Spinal cord (tissue), 10 donors: ENCODE measurements around the gene TLL2. TPM values are rescaled to one million over a fixed set of nuclear protein-coding genes. Genes with fewer than 3 reads are reported as not detected.

Experiments
- DNase-seq, 6 donors: peaks; one replicate each; pipeline versions ENCODE4 v3.0.0 to v3.0.0-alpha.2; 2013 to 2015; ENCODE audit warnings: low spot score in 6 of 6, low read depth in 4 of 6
- H3K27ac ChIP-seq: one replicate; pipeline ENCODE4 v1.5.1; 2013; ENCODE audit warnings: low read depth, low read length, control low read depth
- H3K27me3 ChIP-seq: one replicate; pipeline ENCODE4 v1.6.1; 2013; ENCODE audit warnings: low read length; ENCODE audit not compliant: control insufficient read depth, insufficient read depth
- H3K36me3 ChIP-seq: one replicate; pipeline ENCODE4 v1.6.1; 2013; ENCODE audit warnings: low read length; ENCODE audit not compliant: control insufficient read depth, insufficient read depth
- H3K4me1 ChIP-seq: one replicate; pipeline ENCODE4 v1.6.1; 2013; ENCODE audit warnings: low read length; ENCODE audit not compliant: control insufficient read depth, insufficient read depth
- H3K4me3 ChIP-seq: one replicate; pipeline ENCODE4 v1.5.1; 2013; ENCODE audit warnings: low read depth, low read length, control low read depth
- H3K9me3 ChIP-seq: one replicate; pipeline ENCODE4 v1.6.1; 2013; ENCODE audit warnings: low read length; ENCODE audit not compliant: control insufficient read depth, insufficient read depth
- WGBS: methylation state at CpG from one replicate; pipeline ENCODE4 v1.1.5; 2013; ENCODE audit warnings: missing lambda C conversion rate; ENCODE audit not compliant: insufficient coverage; 5-methylcytosine and 5-hydroxymethylcytosine counted together
- polyA plus RNA-seq, 2 donors: library from polyadenylated mRNA; unstranded; fragments of 120-200 nt; gene quantifications; one replicate each; pipeline ENCODE4 v1.2.1, GENCODE V29; 2013; ENCODE audit not compliant: insufficient read length in 2 of 2
- total RNA-seq, 2 donors: library from RNA; depleted of rRNA in 1 of 2; stranded (reverse); fragments of 120-200 nt in 1 of 2; fragments of >200 nt in 1 of 2; gene quantifications; one replicate each; pipeline versions ENCODE4 v1.2.3 to v1.2.4, GENCODE V29; 2013 to 2014
- donor health status: healthy.

TLL2 gene
- total and polyA plus RNA-seq, 4 donors, result 2.0 to 6.1 (median 4.4) TPM

- Histone ChIP-seq H3K27me3 (no peaks in the 10 kb centered on the region), H3K27ac (no peak overlapping the region)
Measured at GRCh38 chr10:96440361-96441292, 73.1 kb downstream of the TLL2 start.

GRCh38 chr10:96439725-96440124 is 74.0 kb downstream of the TLL2 start:
- H3K27me3 ChIP-seq, result no peaks in the 10 kb centered on the region
- WGBS, result 85% methylated on average over 1 of the region's 2 CpGs
- no peaks in the 10 kb centered on the region for H3K36me3 ChIP-seq
- no peak for DNase-seq
- H3K4me3 ChIP-seq, result no peak overlapping the region
- H3K4me1 ChIP-seq, result peaks cover 10% of the 10 kb centered on the region
- H3K9me3 ChIP-seq, result no peaks in the 10 kb centered on the region
- H3K27ac ChIP-seq, result no peak overlapping the region

More at GRCh38 chr10:96440361-96441292, 73.1 kb downstream of the TLL2 start:
- WGBS, result 55% methylated on average over 4 of the region's 10 CpGs
- peak in 2 of 6 donors; percentile 64 to 80 for DNase-seq
- Histone ChIP-seq H3K36me3 (no peaks in the 10 kb centered on the region), H3K9me3 (no peaks in the 10 kb centered on the region), H3K4me1 (peaks cover 13% of the 10 kb centered on the region), H3K4me3 (no peak overlapping the region)

GRCh38 chr10:96436035-96436434 is 77.7 kb downstream of the TLL2 start:
- DNase-seq, result no peak
- Histone ChIP-seq H3K27ac (no peak overlapping the region), H3K4me1 (no peaks in the 10 kb centered on the region), H3K9me3 (no peaks in the 10 kb centered on the region), H3K4me3 (no peak overlapping the region), H3K36me3 (no peaks in the 10 kb centered on the region), H3K27me3 (no peaks in the 10 kb centered on the region)

- no peak overlapping the region for H3K4me3 ChIP-seq
- no peak for DNase-seq
- H3K27ac ChIP-seq, result no peak overlapping the region
- WGBS, result 89% methylated on average over 5 of the region's 15 CpGs
- no peaks in the 10 kb centered on the region for H3K4me1 ChIP-seq
- H3K9me3 ChIP-seq, result no peaks in the 10 kb centered on the region
- H3K27me3 ChIP-seq, result no peaks in the 10 kb centered on the region
- no peaks in the 10 kb centered on the region for H3K36me3 ChIP-seq
Measured at GRCh38 chr10:96431211-96431970, 82.3 kb downstream of the TLL2 start.

- WGBS, result no CpG with 5 or more reads among the region's 2 CpGs
- Histone ChIP-seq H3K36me3 (no peaks in the 10 kb centered on the region), H3K27me3 (no peaks in the 10 kb centered on the region), H3K4me3 (no peak overlapping the region), H3K27ac (no peak overlapping the region), H3K4me1 (peaks cover 3% of the 10 kb centered on the region), H3K9me3 (no peaks in the 10 kb centered on the region)
- DNase-seq, result no peak
Measured at GRCh38 chr10:96427291-96427690, 86.4 kb downstream of the TLL2 start.

- Histone ChIP-seq H3K4me1 (peaks cover 7% of the 10 kb centered on the region), H3K27me3 (no peaks in the 10 kb centered on the region), H3K9me3 (no peaks in the 10 kb centered on the region), H3K27ac (no peak overlapping the region), H3K36me3 (no peaks in the 10 kb centered on the region), H3K4me3 (no peak overlapping the region)
- no peak for DNase-seq
- 98% methylated on average over 5 of the region's 9 CpGs for WGBS
Measured at GRCh38 chr10:96422525-96422924, 91.2 kb downstream of the TLL2 start.

DNA sequence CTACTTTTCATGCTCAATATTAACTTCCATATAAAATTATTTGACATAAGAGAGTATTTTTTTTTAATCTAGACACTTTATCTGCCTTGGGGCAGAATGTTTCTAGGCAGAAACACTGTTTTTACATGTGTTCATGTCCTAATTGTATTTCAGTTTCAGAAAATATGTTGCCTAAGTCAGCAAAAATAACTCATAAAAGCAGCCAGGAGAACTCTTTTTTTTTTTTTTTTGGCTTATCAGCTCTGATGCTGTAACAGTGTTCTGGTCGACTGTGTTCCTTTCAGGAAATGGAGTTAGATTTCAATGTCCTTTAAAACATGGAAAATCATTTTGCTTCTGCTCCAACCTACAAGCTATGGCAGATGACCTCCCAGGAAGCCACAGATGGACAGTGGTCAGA is 91.7 kb downstream of the TLL2 start:
- no peak overlapping the region for H3K4me3 ChIP-seq
- no CpG with 5 or more reads among the region's 1 CpG for WGBS
- DNase-seq, result peak in 1 of 6 donors; percentile 24

GRCh38 chr10:96420228-96421009 is 93.3 kb downstream of the TLL2 start:
- H3K9me3 ChIP-seq, result no peaks in the 10 kb centered on the region
- H3K4me1 ChIP-seq, result peaks cover 16% of the 10 kb centered on the region
- WGBS, result 83% methylated on average over 14 of the region's 15 CpGs
- peak in 1 of 6 donors; percentile 85 for DNase-seq
- H3K36me3 ChIP-seq, result no peaks in the 10 kb centered on the region
- peak overlapping the region; percentile 11 for H3K27ac ChIP-seq
- no peak overlapping the region for H3K4me3 ChIP-seq
- H3K27me3 ChIP-seq, result no peaks in the 10 kb centered on the region

More for the DNA sequence above, 91.7 kb downstream of the TLL2 start:
- no peaks in the 10 kb centered on the region for H3K9me3 ChIP-seq
- H3K36me3 ChIP-seq, result no peaks in the 10 kb centered on the region
- H3K27ac ChIP-seq, result no peak overlapping the region
- peaks cover 7% of the 10 kb centered on the region for H3K4me1 ChIP-seq
- H3K27me3 ChIP-seq, result no peaks in the 10 kb centered on the region

GRCh38 chr10:96419351-96419750 is 94.4 kb downstream of the TLL2 start:
- Histone ChIP-seq H3K27me3 (no peaks in the 10 kb centered on the region), H3K4me3 (no peak overlapping the region), H3K36me3 (no peaks in the 10 kb centered on the region), H3K27ac (no peak overlapping the region), H3K4me1 (peaks cover 16% of the 10 kb centered on the region), H3K9me3 (no peaks in the 10 kb centered on the region)
- WGBS, result no CpG with 5 or more reads among the region's 3 CpGs
- no peak for DNase-seq
